ENCODE measurements around the gene ALPP. TPM values are rescaled to one million over a fixed set of nuclear protein-coding genes. Genes with fewer than 3 reads are reported as not detected.
"Not testable (repeated sequence)": the region's sequence is repeated elsewhere in the genome, so short reads cannot be mapped to it uniquely, and the experiment has no call there.

Gene ALPP
- total and polyA plus RNA-seq, 4 donors = 7.0 to 25.8 (median 11.5) TPM

GRCh38 chr2:232368311-232368731, 10.2 kb upstream of the ALPP start:
- H3K27me3 ChIP-seq (ENCODE audit: control insufficient read depth in 3 of 3, insufficient read depth in 3 of 3, low read length in 2 of 3) = no peaks in the 10 kb centered on the region
- DNase-seq (no peak), ATAC-seq (ENCODE audit: insufficient read depth, low FRiP score) (no peak)
- no peak overlapping the region for H3K4me3 ChIP-seq
- peaks cover 0 to 2% (median 0%) of the 10 kb centered on the region in 4 donors for H3K9me3 ChIP-seq (ENCODE audit: control insufficient read depth in 4 of 4, insufficient read depth in 3 of 4, low read length in 3 of 4)
- no peaks in the 10 kb centered on the region for H3K36me3 ChIP-seq (ENCODE audit: control insufficient read depth in 4 of 4, insufficient read depth in 4 of 4, low read length in 4 of 4)
- WGBS, 2 donors = 90 to 92% methylated on average over 15 of the region's 15 CpGs
- H3K9ac ChIP-seq (ENCODE audit: insufficient read depth in 1 of 2, low read length in 2 of 2) = no peak overlapping the region
- no peak for TF ChIP-seq CTCF (IDR thresholded peaks at IDR 0.05; ENCODE audit: control extremely low read depth, extremely low read depth)
- peaks cover 0 to 4% (median 0%) of the 10 kb centered on the region in 5 donors for H3K4me1 ChIP-seq (ENCODE audit: control insufficient read depth in 5 of 5, insufficient read depth in 5 of 5, low read length in 5 of 5)
- H3K27ac ChIP-seq (ENCODE audit: low read depth in 1 of 2, low read length in 1 of 2) = no peak overlapping the region

DNA sequence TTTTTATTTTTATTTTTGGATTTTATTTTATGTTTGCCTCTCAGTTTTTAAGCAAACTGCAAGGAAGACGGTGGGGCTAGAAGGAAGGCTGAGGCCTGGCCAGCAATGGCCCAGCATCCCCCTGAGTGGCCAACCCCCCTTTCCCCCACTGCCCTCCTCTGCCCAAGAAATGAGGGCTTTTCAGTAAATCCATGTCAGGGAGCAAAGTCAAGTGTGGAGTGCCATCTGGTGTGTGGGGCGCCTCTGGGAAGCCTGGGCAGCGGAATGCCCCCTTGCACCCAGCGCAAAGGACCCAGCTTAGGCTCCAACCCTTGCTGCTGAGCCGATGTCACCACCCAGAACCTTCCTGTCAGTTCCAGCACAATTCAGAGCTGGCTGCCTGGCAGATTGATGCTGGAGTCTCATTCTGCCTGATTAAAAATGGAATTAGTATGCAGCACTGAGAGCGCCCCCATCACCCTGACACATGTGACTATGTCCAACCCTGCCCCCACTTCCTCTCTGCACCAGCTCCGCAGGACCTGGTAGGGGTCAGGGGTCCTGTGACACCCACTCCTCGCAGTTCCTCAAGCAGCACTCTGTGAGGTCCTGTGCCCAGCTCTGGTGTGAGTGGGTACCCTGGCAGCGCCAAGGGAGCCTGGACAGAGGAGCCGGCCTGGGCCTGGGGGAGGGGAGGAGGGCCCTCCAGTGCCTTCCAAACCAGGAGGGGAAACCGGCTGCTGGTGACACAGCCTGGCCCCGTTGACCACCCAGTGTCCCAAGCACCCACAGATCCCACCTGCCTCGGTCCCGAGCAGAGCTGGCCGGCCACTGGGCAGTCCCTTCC, 9.2 kb upstream of the ALPP start:
- DNase-seq (no peak), ATAC-seq (ENCODE audit: insufficient read depth, low FRiP score) (no peak)
- no peaks in the 10 kb centered on the region for H3K27me3 ChIP-seq (ENCODE audit: control insufficient read depth in 3 of 3, insufficient read depth in 3 of 3, low read length in 2 of 3)
- peaks cover 0 to 2% (median 0%) of the 10 kb centered on the region in 4 donors for H3K9me3 ChIP-seq (ENCODE audit: control insufficient read depth in 4 of 4, insufficient read depth in 3 of 4, low read length in 3 of 4)
- WGBS, 2 donors = 75 to 85% methylated on average over 15 of the region's 15 CpGs
- H3K27ac ChIP-seq (ENCODE audit: low read depth in 1 of 2, low read length in 1 of 2) = no peak overlapping the region
- no peak overlapping the region for H3K4me3 ChIP-seq
- H3K4me1 ChIP-seq (ENCODE audit: control insufficient read depth in 5 of 5, insufficient read depth in 5 of 5, low read length in 5 of 5) = peaks cover 0 to 3% (median 0%) of the 10 kb centered on the region in 5 donors
- no peak overlapping the region for H3K9ac ChIP-seq (ENCODE audit: insufficient read depth in 1 of 2, low read length in 2 of 2)
- no peaks in the 10 kb centered on the region for H3K36me3 ChIP-seq (ENCODE audit: control insufficient read depth in 4 of 4, insufficient read depth in 4 of 4, low read length in 4 of 4)
- no peak for TF ChIP-seq CTCF (IDR thresholded peaks at IDR 0.05; ENCODE audit: control extremely low read depth, extremely low read depth)

DNA sequence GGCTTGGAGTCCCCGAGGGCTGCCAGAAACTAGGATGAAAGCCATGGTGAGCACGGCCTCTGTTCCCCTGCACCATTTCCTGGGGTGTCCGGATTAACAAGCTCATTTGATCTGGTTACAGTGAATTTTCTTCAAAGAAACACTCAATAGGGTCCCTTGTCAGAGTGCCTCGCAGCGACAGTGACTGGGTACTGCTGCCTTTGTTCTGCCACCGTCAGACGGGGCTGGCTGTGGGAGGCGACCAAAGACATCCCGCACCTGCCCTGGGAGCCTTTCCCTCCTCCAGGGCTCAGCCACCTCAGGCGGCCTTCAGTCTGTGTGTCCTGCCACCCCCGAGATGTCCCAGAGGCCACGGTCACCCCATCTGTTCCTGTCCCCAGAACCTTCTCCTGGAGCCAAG, 8.5 kb upstream of the ALPP start:
- not testable (repeated sequence) for DNase-seq; H3K9ac ChIP-seq (ENCODE audit: insufficient read depth in 1 of 2, low read length in 2 of 2); H3K27ac ChIP-seq (ENCODE audit: low read depth in 1 of 2, low read length in 1 of 2); H3K27me3 ChIP-seq (ENCODE audit: control insufficient read depth in 3 of 3, insufficient read depth in 3 of 3, low read length in 2 of 3); ATAC-seq (ENCODE audit: insufficient read depth, low FRiP score); H3K9me3 ChIP-seq (ENCODE audit: control insufficient read depth in 4 of 4, insufficient read depth in 3 of 4, low read length in 3 of 4); H3K4me1 ChIP-seq (ENCODE audit: control insufficient read depth in 5 of 5, insufficient read depth in 5 of 5, low read length in 5 of 5); H3K4me3 ChIP-seq; H3K36me3 ChIP-seq (ENCODE audit: control insufficient read depth in 4 of 4, insufficient read depth in 4 of 4, low read length in 4 of 4)
- WGBS, 2 donors = 28 to 56% methylated on average over 8 to 10 of the region's 12 CpGs

DNA sequence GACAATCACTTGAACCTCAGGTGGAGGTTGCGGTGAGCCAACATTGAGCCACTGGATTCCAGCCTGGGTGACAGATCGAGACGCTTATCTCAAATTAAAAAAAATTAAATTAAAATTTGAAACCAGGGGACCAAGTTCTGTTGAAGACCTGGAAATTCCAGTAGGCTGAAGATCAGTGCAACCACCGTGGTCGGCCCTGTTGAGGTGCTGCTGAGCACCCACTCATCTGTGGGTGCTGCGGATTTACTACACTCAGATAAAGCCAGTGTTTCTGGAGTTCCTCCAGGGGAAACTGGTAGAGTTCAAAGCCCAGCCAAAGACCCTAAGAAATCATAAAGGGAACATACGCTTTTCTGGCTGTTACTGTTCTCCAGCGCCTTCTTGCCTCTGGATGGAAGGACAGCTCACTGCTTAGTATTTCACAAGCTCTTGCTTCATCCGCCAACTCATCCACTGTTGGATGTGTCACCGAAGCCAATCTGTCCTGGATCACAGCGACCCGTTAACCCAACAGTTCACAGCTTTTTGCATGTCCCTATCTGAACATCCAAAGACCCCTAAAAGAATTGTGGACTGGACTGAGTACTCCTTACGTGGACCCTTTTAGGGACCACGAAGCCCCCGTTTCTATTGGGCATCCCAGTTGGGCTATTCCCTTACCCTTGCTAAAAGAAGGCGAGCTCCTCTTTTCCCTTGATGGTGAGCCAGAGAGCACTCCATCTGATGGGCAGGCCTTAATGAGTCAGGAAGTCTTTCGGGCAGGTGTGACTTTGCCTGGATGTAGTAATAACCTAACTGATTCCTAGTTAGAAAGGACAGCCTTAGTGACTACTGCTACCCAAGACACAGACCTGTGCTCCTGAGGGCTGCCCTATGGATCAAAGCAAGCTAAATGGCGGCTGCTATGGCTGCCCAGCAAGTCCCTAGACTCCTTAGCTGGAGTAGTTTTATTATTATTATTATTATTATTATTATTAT, 6.0 kb upstream of the ALPP start:
- ATAC-seq (ENCODE audit: insufficient read depth, low FRiP score) (no peak), DNase-seq (no peak)
- 83 to 90% methylated on average over 18 of the region's 18 CpGs for WGBS, 2 donors

More for the DNA sequence above, 6.0 kb upstream of the ALPP start:
- Histone ChIP-seq H3K4me1 (ENCODE audit: control insufficient read depth in 5 of 5, insufficient read depth in 5 of 5, low read length in 5 of 5) (no peaks in the 10 kb centered on the region), H3K4me3 (no peak overlapping the region), H3K9me3 (ENCODE audit: control insufficient read depth in 4 of 4, insufficient read depth in 3 of 4, low read length in 3 of 4) (peaks cover 0 to 2% (median 0%) of the 10 kb centered on the region in 4 donors), H3K27me3 (ENCODE audit: control insufficient read depth in 3 of 3, insufficient read depth in 3 of 3, low read length in 2 of 3) (no peaks in the 10 kb centered on the region), H3K36me3 (ENCODE audit: control insufficient read depth in 4 of 4, insufficient read depth in 4 of 4, low read length in 4 of 4) (no peaks in the 10 kb centered on the region), H3K9ac (ENCODE audit: insufficient read depth in 1 of 2, low read length in 2 of 2) (no peak overlapping the region), H3K27ac (ENCODE audit: low read depth in 1 of 2, low read length in 1 of 2) (no peak overlapping the region)
- no peak for TF ChIP-seq CTCF (IDR thresholded peaks at IDR 0.05; ENCODE audit: control extremely low read depth, extremely low read depth)

Measured in lung (tissue), 12 donors.